ENCODE data around the gene NFASC.

The NFASC gene

DNA sequence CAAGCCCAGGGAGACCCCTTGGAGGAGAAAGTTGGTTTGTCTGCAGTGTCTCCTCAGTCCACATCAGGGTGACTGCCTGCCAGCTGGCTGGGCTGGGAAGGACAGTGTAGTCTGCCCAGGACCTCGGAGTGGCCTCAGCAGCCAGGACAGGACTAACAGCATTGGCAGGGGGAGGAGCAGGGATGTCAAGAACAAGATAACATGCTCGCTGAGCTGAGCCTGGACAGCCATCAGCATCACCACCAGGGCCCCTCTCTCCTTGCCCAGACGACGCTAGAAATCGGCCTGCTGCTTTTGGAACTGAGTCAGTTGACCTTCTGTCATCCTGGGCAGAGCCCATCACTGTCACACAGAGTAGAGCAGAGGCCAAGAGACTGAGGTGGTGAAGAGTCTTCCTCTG lies 88.7 kb downstream of the NFASC start:
- H3K27me3 ChIP-seq (ENCODE audit: control insufficient read depth, insufficient read depth, low read length) = no peaks in the 10 kb centered on the region
- H3K36me3 ChIP-seq (ENCODE audit: control insufficient read depth, insufficient read depth, low read length) = peaks cover 10% of the 10 kb centered on the region
- H3K9ac ChIP-seq (ENCODE audit: low read length) = no peak overlapping the region
- H3K4me3 ChIP-seq (ENCODE audit: low read length) = no peak overlapping the region
- H3K4me1 ChIP-seq (ENCODE audit: control insufficient read depth, insufficient read depth, low read length) = no peaks in the 10 kb centered on the region
- H3K27ac ChIP-seq (ENCODE audit: low read depth, low read length) = no peak overlapping the region

- Histone ChIP-seq H3K4me1 (ENCODE audit: control insufficient read depth, insufficient read depth, low read length) (no peaks in the 10 kb centered on the region), H3K27ac (ENCODE audit: low read depth, low read length) (no peak overlapping the region), H3K36me3 (ENCODE audit: control insufficient read depth, insufficient read depth, low read length) (peaks cover 8% of the 10 kb centered on the region), H3K4me3 (ENCODE audit: low read length) (no peak overlapping the region), H3K9ac (ENCODE audit: low read length) (no peak overlapping the region), H3K27me3 (ENCODE audit: control insufficient read depth, insufficient read depth, low read length) (no peaks in the 10 kb centered on the region)
Measured at GRCh38 chr1:204959836-204960235, 89.2 kb downstream of the NFASC start.

GRCh38 chr1:204960306-204961125 lies 89.9 kb downstream of the NFASC start:
- Histone ChIP-seq H3K27ac (ENCODE audit: low read depth, low read length) (no peak overlapping the region), H3K4me1 (ENCODE audit: control insufficient read depth, insufficient read depth, low read length) (no peaks in the 10 kb centered on the region), H3K36me3 (ENCODE audit: control insufficient read depth, insufficient read depth, low read length) (peaks cover 9% of the 10 kb centered on the region), H3K27me3 (ENCODE audit: control insufficient read depth, insufficient read depth, low read length) (no peaks in the 10 kb centered on the region), H3K4me3 (ENCODE audit: low read length) (no peak overlapping the region), H3K9ac (ENCODE audit: low read length) (no peak overlapping the region)

DNA sequence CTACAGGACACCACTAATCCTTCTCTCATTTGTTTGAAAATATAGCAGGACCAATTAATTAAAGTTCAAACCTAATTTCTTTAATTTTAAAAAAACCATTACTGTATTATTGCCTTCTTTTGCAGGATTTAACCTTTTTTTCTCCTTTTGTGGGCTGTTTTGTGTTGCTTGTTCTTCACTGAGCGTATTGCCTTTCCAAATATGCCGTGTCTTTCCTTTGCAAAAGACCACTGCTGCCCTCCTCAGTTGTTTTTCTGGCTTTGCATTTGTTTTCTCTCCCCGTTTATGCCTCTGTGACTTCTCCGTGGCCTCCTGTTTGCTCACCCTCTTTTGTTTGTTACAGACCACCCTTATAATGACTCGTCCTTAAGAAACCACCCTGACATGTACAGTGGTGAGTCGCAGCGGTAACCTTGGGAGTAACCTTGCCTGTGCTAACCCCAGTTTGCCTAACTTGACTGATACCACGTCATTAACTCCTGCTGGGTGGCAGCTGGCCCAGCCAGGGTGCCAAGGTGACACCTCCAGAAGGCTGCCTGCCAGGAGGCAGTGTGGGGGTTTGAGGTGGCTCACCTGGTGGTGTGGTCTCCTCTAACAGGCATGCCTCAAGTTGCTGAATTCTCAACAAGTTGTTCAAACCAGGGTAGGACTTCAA lies 91.2 kb downstream of the NFASC start:
- no peak overlapping the region for H3K4me3 ChIP-seq (ENCODE audit: low read length)
- peaks cover 7% of the 10 kb centered on the region for H3K36me3 ChIP-seq (ENCODE audit: control insufficient read depth, insufficient read depth, low read length)
- no peak overlapping the region for H3K27ac ChIP-seq (ENCODE audit: low read depth, low read length)
- H3K27me3 ChIP-seq (ENCODE audit: control insufficient read depth, insufficient read depth, low read length) = no peaks in the 10 kb centered on the region
- no peak overlapping the region for H3K9ac ChIP-seq (ENCODE audit: low read length)
- no peaks in the 10 kb centered on the region for H3K4me1 ChIP-seq (ENCODE audit: control insufficient read depth, insufficient read depth, low read length)

DNA sequence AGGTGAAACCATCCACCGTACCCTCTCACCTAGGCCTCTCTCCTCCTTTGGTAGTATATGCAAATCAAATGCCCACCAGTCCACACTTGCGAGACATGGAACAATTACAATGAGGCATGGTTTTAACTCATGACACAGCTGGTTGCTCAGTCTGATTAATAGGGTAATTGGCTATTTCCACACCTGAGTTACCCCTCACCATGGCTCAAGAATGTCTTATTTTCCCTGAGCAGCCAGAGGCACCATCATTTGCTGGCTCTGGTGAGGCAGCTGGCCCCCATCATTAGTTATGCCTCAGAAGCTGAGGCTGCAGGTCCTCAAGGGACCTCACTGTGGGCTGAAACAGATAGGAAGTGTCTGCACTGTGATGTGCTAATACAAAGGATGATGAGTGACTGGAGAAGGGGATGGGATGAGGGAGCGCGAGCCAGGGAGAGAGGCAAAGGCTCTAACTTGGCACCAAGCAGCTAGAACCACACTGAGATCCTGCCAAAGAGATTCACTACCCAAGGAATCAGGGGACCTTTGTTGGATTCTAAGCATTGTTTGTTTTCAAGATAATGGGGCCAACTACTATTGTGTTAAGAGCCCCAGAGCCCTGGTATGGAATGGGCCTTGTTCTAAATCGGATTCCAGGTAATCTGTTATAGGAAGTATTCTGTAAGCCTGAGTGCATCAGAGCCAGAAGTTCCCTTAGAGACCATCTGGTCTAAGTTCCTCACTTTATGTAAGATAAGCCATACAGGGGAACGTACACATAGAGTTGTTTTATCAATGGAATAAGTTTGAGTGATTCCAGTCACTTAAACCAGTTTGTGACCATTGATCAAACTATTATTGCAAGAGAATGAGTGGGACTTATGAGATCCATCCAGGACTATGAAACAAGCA lies 92.3 kb downstream of the NFASC start:
- H3K27me3 ChIP-seq (ENCODE audit: control insufficient read depth, insufficient read depth, low read length) = no peaks in the 10 kb centered on the region
- H3K4me3 ChIP-seq (ENCODE audit: low read length) = no peak overlapping the region
- no peaks in the 10 kb centered on the region for H3K4me1 ChIP-seq (ENCODE audit: control insufficient read depth, insufficient read depth, low read length)
- H3K36me3 ChIP-seq (ENCODE audit: control insufficient read depth, insufficient read depth, low read length) = peaks cover 4% of the 10 kb centered on the region
- no peak overlapping the region for H3K27ac ChIP-seq (ENCODE audit: low read depth, low read length)
- no peak overlapping the region for H3K9ac ChIP-seq (ENCODE audit: low read length)

DNA sequence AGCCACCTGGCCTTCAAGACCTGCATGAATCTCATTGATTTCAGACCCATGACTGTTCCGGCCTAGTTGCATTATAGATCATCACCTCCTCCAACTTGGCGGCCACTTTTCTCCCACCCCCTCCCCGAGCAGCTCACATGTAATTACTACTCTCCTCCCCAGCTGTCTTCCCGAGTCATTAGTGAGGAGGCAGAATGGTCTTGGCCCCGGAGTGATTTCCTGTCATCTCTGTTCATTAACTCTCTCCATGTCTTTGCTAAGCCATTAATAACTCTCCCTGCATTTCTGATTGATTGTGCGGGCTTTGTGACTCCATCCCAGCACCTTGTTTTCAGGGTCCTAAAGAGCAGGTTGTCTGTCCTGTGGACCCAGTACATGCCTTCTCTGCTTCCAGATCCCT lies 96.8 kb downstream of the NFASC start:
- peaks cover 9% of the 10 kb centered on the region for H3K36me3 ChIP-seq (ENCODE audit: control insufficient read depth, insufficient read depth, low read length)
- H3K27ac ChIP-seq (ENCODE audit: low read depth, low read length) = no peak overlapping the region

DNA sequence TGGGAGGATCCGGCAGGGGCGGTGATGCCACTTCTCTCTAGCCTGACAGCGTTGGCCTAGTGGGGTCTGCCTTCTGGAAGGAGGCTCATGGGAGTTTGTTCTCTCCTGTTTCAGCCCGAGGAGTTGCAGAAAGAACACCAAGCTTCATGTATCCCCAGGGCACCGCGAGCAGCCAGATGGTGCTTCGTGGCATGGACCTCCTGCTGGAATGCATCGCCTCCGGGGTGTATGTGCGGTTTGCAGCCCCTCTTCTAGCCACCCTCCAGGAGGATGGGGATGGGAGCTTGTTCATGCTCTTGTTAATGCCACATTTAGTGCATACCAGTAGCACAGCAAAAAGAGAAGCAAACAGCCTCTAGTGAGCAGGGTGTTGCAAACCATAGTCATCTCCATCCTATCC lies 97.5 kb downstream of the NFASC start:
- Histone ChIP-seq H3K27ac (ENCODE audit: low read depth, low read length) (no peak overlapping the region), H3K4me3 (ENCODE audit: low read length) (no peak overlapping the region), H3K4me1 (ENCODE audit: control insufficient read depth, insufficient read depth, low read length) (no peaks in the 10 kb centered on the region), H3K9ac (ENCODE audit: low read length) (no peak overlapping the region), H3K27me3 (ENCODE audit: control insufficient read depth, insufficient read depth, low read length) (no peaks in the 10 kb centered on the region), H3K36me3 (ENCODE audit: control insufficient read depth, insufficient read depth, low read length) (peaks cover 9% of the 10 kb centered on the region)

More for the DNA sequence above, 96.8 kb downstream of the NFASC start:
- Histone ChIP-seq H3K27me3 (ENCODE audit: control insufficient read depth, insufficient read depth, low read length) (no peaks in the 10 kb centered on the region), H3K4me3 (ENCODE audit: low read length) (no peak overlapping the region), H3K4me1 (ENCODE audit: control insufficient read depth, insufficient read depth, low read length) (no peaks in the 10 kb centered on the region), H3K9ac (ENCODE audit: low read length) (no peak overlapping the region)

- no peaks in the 10 kb centered on the region for H3K4me1 ChIP-seq (ENCODE audit: control insufficient read depth, insufficient read depth, low read length)
- no peak overlapping the region for H3K4me3 ChIP-seq (ENCODE audit: low read length)
- H3K27ac ChIP-seq (ENCODE audit: low read depth, low read length) = no peak overlapping the region
- peaks cover 9% of the 10 kb centered on the region for H3K36me3 ChIP-seq (ENCODE audit: control insufficient read depth, insufficient read depth, low read length)
- no peaks in the 10 kb centered on the region for H3K27me3 ChIP-seq (ENCODE audit: control insufficient read depth, insufficient read depth, low read length)
- no peak overlapping the region for H3K9ac ChIP-seq (ENCODE audit: low read length)
Measured at GRCh38 chr1:204968951-204969350, 98.3 kb downstream of the NFASC start.

DNA sequence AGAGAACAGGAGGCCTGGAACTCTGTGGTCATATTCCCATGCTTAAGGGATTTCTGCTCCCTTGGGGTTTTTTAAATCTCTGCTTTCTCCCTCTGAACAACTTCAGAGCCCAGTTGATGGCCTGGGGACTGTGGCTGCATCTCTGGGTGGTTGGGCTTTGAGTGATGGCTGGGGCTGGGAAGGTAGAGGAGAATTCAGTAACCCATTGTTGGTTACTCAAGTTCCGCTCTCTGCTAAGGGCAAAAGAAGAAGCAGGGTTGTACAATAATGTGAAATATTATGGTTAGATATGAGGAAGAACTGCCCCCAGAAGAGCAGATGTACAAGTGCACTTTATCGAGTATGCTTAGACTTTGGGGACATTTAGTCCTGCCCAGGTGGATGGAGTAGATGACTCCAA lies 100.3 kb downstream of the NFASC start:
- Histone ChIP-seq H3K36me3 (ENCODE audit: control insufficient read depth, insufficient read depth, low read length) (peaks cover 6% of the 10 kb centered on the region), H3K4me1 (ENCODE audit: control insufficient read depth, insufficient read depth, low read length) (no peaks in the 10 kb centered on the region), H3K9ac (ENCODE audit: low read length) (no peak overlapping the region), H3K27ac (ENCODE audit: low read depth, low read length) (no peak overlapping the region), H3K27me3 (ENCODE audit: control insufficient read depth, insufficient read depth, low read length) (no peaks in the 10 kb centered on the region), H3K4me3 (ENCODE audit: low read length) (no peak overlapping the region)

DNA sequence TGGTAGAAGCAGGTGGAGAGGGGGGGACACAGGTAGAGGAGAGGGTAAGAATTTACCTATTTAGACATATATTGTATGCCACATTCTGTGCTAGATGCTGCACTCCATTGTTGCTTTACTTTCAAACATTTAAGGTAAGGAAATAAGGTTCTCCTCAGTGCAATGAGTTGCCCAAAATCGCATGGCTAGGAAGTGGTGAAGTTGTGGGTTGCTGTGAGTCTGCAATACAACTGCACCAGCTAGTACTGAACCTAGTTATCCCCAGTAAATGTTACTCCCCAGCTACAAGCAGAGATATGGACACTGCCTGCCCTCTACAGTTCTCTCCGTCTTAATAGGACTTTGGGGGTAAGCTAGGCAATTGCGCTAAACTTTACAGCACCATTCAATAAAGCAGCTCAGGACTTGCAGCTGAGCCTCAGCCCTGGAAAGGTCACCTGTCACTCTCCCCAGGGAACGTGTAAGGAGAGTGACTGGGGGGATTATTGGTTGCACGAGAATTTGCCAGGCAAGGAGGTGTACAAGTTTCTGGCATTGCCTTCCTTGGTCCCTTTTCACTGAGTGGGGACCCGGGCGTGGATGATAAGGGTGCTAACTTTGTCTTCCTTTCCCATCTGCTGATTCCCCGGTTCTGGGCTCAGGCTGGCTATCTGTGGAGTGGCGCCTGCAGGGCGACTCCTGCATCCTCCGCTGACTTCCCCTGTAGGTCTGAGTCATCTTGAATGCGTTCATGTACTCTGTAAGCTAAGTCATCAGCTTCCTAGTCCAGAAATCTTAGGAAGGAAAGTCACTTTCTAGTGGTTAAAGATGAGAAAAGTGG lies 101.1 kb downstream of the NFASC start:
- H3K4me3 ChIP-seq (ENCODE audit: low read length) = no peak overlapping the region
- no peak overlapping the region for H3K27ac ChIP-seq (ENCODE audit: low read depth, low read length)

DNA sequence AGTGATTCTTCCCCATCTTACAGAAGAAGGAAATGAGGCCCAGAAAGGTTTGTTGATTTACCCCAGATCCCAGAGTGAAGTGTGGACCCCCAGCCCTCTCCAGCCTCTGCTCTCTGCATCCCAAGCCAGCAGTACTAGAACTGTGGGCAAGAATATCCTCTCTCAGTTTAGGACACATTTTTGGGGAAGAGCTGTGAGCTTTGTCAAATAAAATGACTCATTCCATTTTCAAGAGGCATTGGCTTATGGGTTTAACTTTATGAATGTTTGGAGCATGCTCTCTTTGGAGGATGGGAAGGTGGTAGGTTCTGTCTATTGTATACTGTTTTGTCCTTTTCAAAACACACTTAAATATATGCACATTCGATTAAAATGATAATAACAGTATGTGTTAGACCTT lies 101.8 kb downstream of the NFASC start:
- Histone ChIP-seq H3K27ac (ENCODE audit: low read depth, low read length) (no peak overlapping the region), H3K4me3 (ENCODE audit: low read length) (no peak overlapping the region), H3K27me3 (ENCODE audit: control insufficient read depth, insufficient read depth, low read length) (no peaks in the 10 kb centered on the region), H3K36me3 (ENCODE audit: control insufficient read depth, insufficient read depth, low read length) (peaks cover 10% of the 10 kb centered on the region), H3K9ac (ENCODE audit: low read length) (no peak overlapping the region), H3K4me1 (ENCODE audit: control insufficient read depth, insufficient read depth, low read length) (no peaks in the 10 kb centered on the region)

More for the DNA sequence above, 101.1 kb downstream of the NFASC start:
- peaks cover 6% of the 10 kb centered on the region for H3K36me3 ChIP-seq (ENCODE audit: control insufficient read depth, insufficient read depth, low read length)
- H3K9ac ChIP-seq (ENCODE audit: low read length) = no peak overlapping the region
- no peaks in the 10 kb centered on the region for H3K4me1 ChIP-seq (ENCODE audit: control insufficient read depth, insufficient read depth, low read length)
- no peaks in the 10 kb centered on the region for H3K27me3 ChIP-seq (ENCODE audit: control insufficient read depth, insufficient read depth, low read length)

DNA sequence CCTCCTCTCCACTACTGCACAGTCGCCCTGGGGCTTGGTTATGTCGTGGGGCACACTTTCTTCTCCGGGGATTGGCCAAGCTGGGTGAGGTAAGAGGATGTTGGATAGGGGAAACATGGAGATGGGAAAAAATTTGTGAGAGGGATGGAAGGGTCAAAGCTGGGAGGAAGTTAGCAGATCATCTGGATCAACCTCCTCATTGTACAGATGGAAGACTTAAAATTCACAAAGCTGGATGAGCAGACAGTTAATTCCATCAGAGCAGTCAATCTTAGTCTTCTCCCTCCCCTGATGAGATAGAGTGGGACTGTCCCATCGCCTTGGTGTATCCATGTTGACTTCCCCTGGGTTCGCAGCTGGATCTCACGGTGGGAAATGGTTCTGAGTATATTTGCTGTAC lies 102.8 kb downstream of the NFASC start:
- no peaks in the 10 kb centered on the region for H3K27me3 ChIP-seq (ENCODE audit: control insufficient read depth, insufficient read depth, low read length)
- H3K27ac ChIP-seq (ENCODE audit: low read depth, low read length) = no peak overlapping the region
- no peak overlapping the region for H3K9ac ChIP-seq (ENCODE audit: low read length)
- H3K36me3 ChIP-seq (ENCODE audit: control insufficient read depth, insufficient read depth, low read length) = peaks cover 7% of the 10 kb centered on the region
- no peaks in the 10 kb centered on the region for H3K4me1 ChIP-seq (ENCODE audit: control insufficient read depth, insufficient read depth, low read length)
- H3K4me3 ChIP-seq (ENCODE audit: low read length) = no peak overlapping the region

All from rectal smooth muscle tissue (tissue), 1 donor.